Smooth muscle cell (in vitro differentiated cells): Measurements from ENCODE around the gene SBNO2. TPM values are rescaled to one million over a fixed set of nuclear protein-coding genes. Genes with fewer than 3 reads are reported as not detected.

ENCODE experiments used
- DNase-seq: peaks from one replicate; lab custom pipeline; 2025; ENCODE audit not compliant: unreplicated experiment; lab: John Stamatoyannopoulos, UW
- H2AFZ ChIP-seq: fragments of 200-600 bp; sonication (generic); 2 replicates; pipeline ENCODE4 v1.6.0; 2016; ENCODE audit warnings: antibody characterized with exemption, low read depth, mild to moderate bottlenecking
- H3F3A ChIP-seq: fragments of 200-600 bp; sonication (generic); 2 replicates; pipeline ENCODE4 v1.6.0; 2017; ENCODE audit warnings: antibody characterized with exemption, low read depth
- H3K27ac ChIP-seq: fragments of 200-600 bp; sonication (generic); 2 replicates; pipeline ENCODE4 v1.5.1; 2016; ENCODE audit warnings: low read depth, mild to moderate bottlenecking
- H3K27me3 ChIP-seq: fragments of 200-600 bp; sonication (generic); 2 replicates; pipeline ENCODE4 v1.6.1; 2016; ENCODE audit warnings: low read depth, mild to moderate bottlenecking
- H3K36me3 ChIP-seq: fragments of 200-600 bp; sonication (generic); 2 replicates; pipeline ENCODE4 v1.5.1; 2016; ENCODE audit warnings: low read depth
- H3K4me1 ChIP-seq: fragments of 200-600 bp; sonication (generic); 2 replicates; pipeline ENCODE4 v1.5.1; 2016; ENCODE audit warnings: low read depth
- H3K4me2 ChIP-seq: fragments of 200-600 bp; sonication (generic); 2 replicates; pipeline ENCODE4 v1.6.0; 2016; ENCODE audit warnings: mild to moderate bottlenecking
- H3K4me3 ChIP-seq: fragments of 200-600 bp; sonication (generic); 2 replicates; pipeline ENCODE4 v1.5.1; 2016; ENCODE audit warnings: mild to moderate bottlenecking
- H3K79me2 ChIP-seq: fragments of 200-600 bp; sonication (generic); 2 replicates; pipeline ENCODE4 v1.6.0; 2016; ENCODE audit warnings: low read depth, mild to moderate bottlenecking
- H3K9ac ChIP-seq: fragments of 200-600 bp; sonication (generic); 2 replicates; pipeline ENCODE4 v1.6.0; 2016; ENCODE audit warnings: low read depth
- H3K9me3 ChIP-seq: fragments of 200-600 bp; sonication (generic); replicated peaks from 2 replicates; pipeline ENCODE4 v1.5.1; 2016; ENCODE audit warnings: low read depth
- H4K20me1 ChIP-seq: fragments of 200-600 bp; sonication (generic); 2 replicates; pipeline ENCODE4 v1.6.0; 2016; ENCODE audit warnings: low read depth
- WGBS: methylation state at CpG from one replicate; pipeline ENCODE4 v1.1.7; 2016; ENCODE audit warnings: low lambda C conversion rate; 5-methylcytosine and 5-hydroxymethylcytosine counted together
- polyA plus RNA-seq: library from polyadenylated mRNA; unstranded; fragments of >200 nt; fragmentation: Nextera tagmentation; extraction: Ambion mirVana; gene quantifications from 2 replicates; pipeline ENCODE4 v1.2.1, GENCODE V29; 2016
- total RNA-seq: library from RNA; depleted of rRNA; stranded (reverse); fragments of >200 nt; gene quantifications from 2 replicates; pipeline ENCODE4 v1.2.3, GENCODE V29; 2014
- TF ChIP-seq, protein P1 (sequence below): fragments of 200-600 bp; sonication (generic); IDR thresholded peaks from 2 replicates; pipeline ENCODE4 v1.5.1; 2017; ENCODE audit warnings: borderline replicate concordance, mild to moderate bottlenecking, antibody characterized with exemption; ENCODE audit not compliant: insufficient read depth, poor library complexity, severe bottlenecking

Gene SBNO2
- total and polyA plus RNA-seq, 2 experiments from 2014 or later = 16.4 to 17.6 TPM

DNA sequence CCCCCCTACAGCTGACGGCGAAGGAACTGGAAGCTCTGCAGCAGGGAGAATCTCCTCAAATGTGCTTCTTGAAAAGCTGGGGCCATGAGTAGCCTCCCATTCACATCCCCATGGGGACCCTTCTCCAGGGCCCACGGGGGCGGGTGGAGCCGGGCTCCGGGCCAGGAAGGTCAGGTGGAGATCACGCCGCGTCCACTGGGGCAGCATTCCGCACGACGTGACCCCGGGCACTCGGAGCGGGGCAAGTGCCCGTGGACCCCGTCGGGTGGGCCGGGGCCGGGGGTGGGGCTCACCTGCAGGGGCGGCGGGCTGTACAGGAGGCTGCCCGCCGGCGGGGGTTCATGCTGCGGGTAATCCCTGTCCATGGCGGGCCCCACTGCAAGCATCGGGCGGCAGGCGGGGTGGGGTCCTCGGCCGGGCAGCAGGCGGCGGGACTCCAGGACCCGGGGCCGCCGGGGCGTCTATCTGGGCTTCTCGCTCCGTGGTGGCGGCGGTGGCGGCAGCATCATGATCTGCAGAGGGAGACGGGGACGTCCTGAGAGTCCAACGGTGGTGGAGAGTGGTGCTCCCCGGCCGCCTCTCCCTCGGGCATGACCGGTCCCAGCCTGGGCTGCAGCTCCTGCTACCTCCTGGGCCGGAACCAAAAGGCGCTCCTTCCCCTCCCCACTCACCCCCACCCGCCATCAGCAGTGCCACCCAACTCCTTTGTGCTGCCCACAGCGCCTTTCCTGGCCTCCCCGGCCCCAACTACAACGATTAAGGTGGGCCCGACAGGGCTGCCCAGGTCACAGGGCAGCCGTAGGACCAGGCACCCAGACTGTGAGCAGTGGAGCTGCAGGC lies 20.0 kb downstream of the SBNO2 start:
- Histone ChIP-seq H3K9me3 (no peaks in the 10 kb centered on the region), H3K79me2 (peaks cover 53% of the 10 kb centered on the region), H3K36me3 (no peaks in the 10 kb centered on the region), H3F3A (peaks cover 6% of the 10 kb centered on the region), H3K4me3 (no peak overlapping the region), H3K4me1 (peaks cover 5% of the 10 kb centered on the region), H3K27ac (peak overlapping the region; percentile 84), H3K27me3 (no peaks in the 10 kb centered on the region), H4K20me1 (peaks cover 64% of the 10 kb centered on the region), H3K4me2 (peak overlapping the region; percentile 80), H3K9ac (peak overlapping the region; percentile 39), H2AFZ (no peak overlapping the region)
- TF ChIP-seq, protein P1, sequence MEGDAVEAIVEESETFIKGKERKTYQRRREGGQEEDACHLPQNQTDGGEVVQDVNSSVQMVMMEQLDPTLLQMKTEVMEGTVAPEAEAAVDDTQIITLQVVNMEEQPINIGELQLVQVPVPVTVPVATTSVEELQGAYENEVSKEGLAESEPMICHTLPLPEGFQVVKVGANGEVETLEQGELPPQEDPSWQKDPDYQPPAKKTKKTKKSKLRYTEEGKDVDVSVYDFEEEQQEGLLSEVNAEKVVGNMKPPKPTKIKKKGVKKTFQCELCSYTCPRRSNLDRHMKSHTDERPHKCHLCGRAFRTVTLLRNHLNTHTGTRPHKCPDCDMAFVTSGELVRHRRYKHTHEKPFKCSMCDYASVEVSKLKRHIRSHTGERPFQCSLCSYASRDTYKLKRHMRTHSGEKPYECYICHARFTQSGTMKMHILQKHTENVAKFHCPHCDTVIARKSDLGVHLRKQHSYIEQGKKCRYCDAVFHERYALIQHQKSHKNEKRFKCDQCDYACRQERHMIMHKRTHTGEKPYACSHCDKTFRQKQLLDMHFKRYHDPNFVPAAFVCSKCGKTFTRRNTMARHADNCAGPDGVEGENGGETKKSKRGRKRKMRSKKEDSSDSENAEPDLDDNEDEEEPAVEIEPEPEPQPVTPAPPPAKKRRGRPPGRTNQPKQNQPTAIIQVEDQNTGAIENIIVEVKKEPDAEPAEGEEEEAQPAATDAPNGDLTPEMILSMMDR = no peak
- DNase-seq = no peak
- 97% methylated on average over 39 of the region's 58 CpGs for WGBS

DNA sequence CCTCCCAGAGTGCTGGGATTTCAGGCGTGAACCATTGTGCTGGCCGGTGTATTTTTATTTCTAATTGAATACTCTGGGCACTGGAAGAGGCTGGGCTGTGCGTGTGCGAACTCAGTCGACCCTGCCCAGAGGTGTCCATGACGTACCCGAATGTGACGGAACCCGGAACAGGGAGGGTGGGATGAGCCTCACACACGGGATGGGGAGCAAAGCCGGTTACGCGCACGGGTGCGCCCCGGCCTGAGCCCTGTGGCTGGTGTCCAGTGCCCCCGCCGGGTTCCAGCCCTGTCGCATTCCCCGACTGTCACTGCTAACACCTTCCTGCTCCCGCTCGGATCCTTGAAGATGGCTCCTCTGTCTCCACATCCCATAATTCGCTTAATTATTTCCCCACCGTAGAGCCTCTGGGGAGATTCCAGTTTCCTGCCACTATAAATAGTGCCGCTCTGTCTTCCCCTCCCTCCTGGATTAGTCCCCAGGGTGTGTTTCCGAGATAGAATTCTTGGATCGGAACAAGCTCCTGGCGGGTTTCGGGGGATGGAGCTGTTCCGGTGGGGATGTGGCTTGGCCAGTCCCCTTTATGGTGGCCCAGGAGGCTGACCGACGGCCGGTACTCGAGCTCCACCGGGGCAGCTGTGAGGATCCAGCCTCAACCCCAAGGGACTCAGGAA lies 22.0 kb downstream of the SBNO2 start:
- Histone ChIP-seq H3K4me3 (no peak overlapping the region), H3K9ac (no peak overlapping the region), H3K4me2 (no peak overlapping the region), H4K20me1 (peaks cover 47% of the 10 kb centered on the region), H2AFZ (no peak overlapping the region), H3K9me3 (no peaks in the 10 kb centered on the region), H3F3A (peaks cover 6% of the 10 kb centered on the region), H3K4me1 (peaks cover 5% of the 10 kb centered on the region), H3K79me2 (peaks cover 47% of the 10 kb centered on the region), H3K27ac (no peak overlapping the region), H3K36me3 (no peaks in the 10 kb centered on the region), H3K27me3 (no peaks in the 10 kb centered on the region)
- TF ChIP-seq, protein P1 = no peak
- 92% methylated on average over 34 of the region's 35 CpGs for WGBS
- no peak for DNase-seq

DNA sequence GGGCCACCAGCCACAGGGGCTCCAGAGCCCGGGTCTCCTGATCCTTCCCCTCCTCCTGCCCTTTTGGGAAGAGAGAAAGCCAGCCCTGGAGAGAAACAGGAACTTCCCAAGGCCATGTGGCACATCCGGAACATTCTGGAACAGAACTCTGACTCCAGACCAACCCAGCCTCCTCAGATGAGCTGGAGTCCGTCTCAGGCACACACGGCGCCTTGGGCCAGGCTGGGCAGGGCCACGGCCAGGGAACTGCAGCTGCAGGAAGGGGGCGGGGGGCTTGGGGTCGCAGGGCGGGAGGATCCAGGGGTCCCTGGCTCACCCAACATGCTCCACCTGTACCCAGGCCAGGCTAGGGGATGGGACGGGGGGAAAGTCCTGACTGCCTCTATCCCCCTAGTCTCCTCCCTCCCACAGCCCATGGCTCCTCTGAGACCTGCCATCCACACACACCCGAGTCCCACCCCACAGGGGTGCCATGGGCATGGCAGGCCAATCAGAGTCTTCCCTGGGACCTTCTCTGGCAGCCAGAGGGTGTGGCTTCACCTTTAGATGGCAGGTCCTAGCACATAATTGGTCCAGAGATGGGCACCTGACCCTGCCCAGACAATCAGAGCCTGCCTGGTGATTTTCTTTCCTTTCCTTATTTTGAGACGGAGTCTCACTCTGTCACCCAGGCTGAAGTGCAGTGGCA lies 22.9 kb downstream of the SBNO2 start:
- no peak for DNase-seq
- H3K36me3 ChIP-seq = no peaks in the 10 kb centered on the region
- WGBS = 95% methylated on average over 12 of the region's 12 CpGs

More for the DNA sequence above, 22.9 kb downstream of the SBNO2 start:
- Histone ChIP-seq H2AFZ (no peak overlapping the region), H3K27me3 (no peaks in the 10 kb centered on the region), H3K4me3 (no peak overlapping the region), H3K4me2 (no peak overlapping the region), H3K9me3 (no peaks in the 10 kb centered on the region), H3F3A (peaks cover 6% of the 10 kb centered on the region), H3K79me2 (peaks cover 39% of the 10 kb centered on the region), H3K27ac (no peak overlapping the region), H4K20me1 (peaks cover 38% of the 10 kb centered on the region), H3K9ac (no peak overlapping the region), H3K4me1 (peaks cover 5% of the 10 kb centered on the region)
- TF ChIP-seq, protein P1 = no peak
